Lower leg skin (tissue), 3 donors: ENCODE data around the gene COA6.

ENCODE experiments used
- POLR2A ChIP-seq, 2 donors: fragments of 450-650 bp; IDR thresholded peaks; one replicate each; pipeline ENCODE4 v1.6.1; 2016 to 2017; ENCODE audit warnings: antibody characterized with exemption in 2 of 2, mild to moderate bottlenecking in 1 of 2, moderate library complexity in 1 of 2
- TF ChIP-seq, protein P1 (sequence below), 3 donors: fragments of 450-650 bp; IDR thresholded peaks; one replicate each; pipeline ENCODE4 v1.5.1; 2016; ENCODE audit warnings: antibody characterized with exemption in 3 of 3, mild to moderate bottlenecking in 3 of 3, moderate library complexity in 2 of 3

DNA sequence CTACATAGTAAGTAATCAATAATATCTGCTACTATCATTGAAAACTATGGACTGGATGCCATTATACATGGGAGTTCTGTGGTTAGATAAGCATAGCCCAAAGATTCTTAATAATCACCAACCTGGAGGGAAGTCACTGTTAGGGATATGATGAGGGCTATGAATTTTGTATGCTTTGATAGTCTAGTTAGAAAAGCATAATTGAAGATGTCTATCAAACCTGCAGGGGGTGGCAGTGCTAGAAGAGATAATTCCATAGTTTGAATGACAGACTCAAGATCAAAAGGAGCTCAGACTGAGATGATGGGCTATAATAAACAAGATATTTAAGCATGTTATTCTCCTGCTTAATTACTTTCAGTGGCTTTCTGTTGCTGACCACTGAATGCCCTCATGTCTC lies 15.4 kb upstream of the COA6 start:
- TF ChIP-seq, protein P1, sequence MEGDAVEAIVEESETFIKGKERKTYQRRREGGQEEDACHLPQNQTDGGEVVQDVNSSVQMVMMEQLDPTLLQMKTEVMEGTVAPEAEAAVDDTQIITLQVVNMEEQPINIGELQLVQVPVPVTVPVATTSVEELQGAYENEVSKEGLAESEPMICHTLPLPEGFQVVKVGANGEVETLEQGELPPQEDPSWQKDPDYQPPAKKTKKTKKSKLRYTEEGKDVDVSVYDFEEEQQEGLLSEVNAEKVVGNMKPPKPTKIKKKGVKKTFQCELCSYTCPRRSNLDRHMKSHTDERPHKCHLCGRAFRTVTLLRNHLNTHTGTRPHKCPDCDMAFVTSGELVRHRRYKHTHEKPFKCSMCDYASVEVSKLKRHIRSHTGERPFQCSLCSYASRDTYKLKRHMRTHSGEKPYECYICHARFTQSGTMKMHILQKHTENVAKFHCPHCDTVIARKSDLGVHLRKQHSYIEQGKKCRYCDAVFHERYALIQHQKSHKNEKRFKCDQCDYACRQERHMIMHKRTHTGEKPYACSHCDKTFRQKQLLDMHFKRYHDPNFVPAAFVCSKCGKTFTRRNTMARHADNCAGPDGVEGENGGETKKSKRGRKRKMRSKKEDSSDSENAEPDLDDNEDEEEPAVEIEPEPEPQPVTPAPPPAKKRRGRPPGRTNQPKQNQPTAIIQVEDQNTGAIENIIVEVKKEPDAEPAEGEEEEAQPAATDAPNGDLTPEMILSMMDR (IDR thresholded peaks at IDR 0.05) = no peak
- TF ChIP-seq POLR2A (IDR thresholded peaks at IDR 0.05) = no peak
